Stomach (tissue), 4 donors: ENCODE data around the gene CHERP.

Source experiments
- CTCF ChIP-seq, 7 experiments: fragments of 450-650 bp in 4 of 7; fragments of 200-600 bp in 3 of 7; sonication (generic) in 3 of 7; IDR thresholded peaks; one replicate each; pipeline ENCODE4 v1.5.1; 2016 to 2019; ENCODE audit warnings: antibody characterized with exemption in 7 of 7, control low read depth in 2 of 7, mild to moderate bottlenecking in 1 of 7
- POLR2AphosphoS5 ChIP-seq, 3 donors: sonication (generic); formaldehyde crosslinking; IDR thresholded peaks; one replicate each; pipeline ENCODE4 v1.6.1; 2016; ENCODE audit warnings: antibody characterized with exemption in 3 of 3

GRCh38 chr19:16566702-16567101 is 24.5 kb upstream of the CHERP start:
- TF ChIP-seq POLR2AphosphoS5 (IDR thresholded peaks at IDR 0.05) (no peak), CTCF (IDR thresholded peaks at IDR 0.05) (no peak)
